ENCODE measurements around the gene STK11.

GRCh38 chr19:1172353-1173158 lies 33.0 kb upstream of the STK11 start:
- TF ChIP-seq EZH2phosphoT487 (IDR thresholded peaks at IDR 0.05; ENCODE audit: low read length) (no peak), EZH2 (optimal IDR thresholded peaks at IDR 0.05; ENCODE audit: low read depth, low read length) (no peak)
- TF ChIP-seq, protein P1, sequence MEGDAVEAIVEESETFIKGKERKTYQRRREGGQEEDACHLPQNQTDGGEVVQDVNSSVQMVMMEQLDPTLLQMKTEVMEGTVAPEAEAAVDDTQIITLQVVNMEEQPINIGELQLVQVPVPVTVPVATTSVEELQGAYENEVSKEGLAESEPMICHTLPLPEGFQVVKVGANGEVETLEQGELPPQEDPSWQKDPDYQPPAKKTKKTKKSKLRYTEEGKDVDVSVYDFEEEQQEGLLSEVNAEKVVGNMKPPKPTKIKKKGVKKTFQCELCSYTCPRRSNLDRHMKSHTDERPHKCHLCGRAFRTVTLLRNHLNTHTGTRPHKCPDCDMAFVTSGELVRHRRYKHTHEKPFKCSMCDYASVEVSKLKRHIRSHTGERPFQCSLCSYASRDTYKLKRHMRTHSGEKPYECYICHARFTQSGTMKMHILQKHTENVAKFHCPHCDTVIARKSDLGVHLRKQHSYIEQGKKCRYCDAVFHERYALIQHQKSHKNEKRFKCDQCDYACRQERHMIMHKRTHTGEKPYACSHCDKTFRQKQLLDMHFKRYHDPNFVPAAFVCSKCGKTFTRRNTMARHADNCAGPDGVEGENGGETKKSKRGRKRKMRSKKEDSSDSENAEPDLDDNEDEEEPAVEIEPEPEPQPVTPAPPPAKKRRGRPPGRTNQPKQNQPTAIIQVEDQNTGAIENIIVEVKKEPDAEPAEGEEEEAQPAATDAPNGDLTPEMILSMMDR (IDR thresholded peaks at IDR 0.05; ENCODE audit: low read length), result no peak

Data from MM.1S (cell line).